Measurements from ENCODE around the gene PPP2R5D.
"Not testable (repeated sequence)": the region's sequence is repeated elsewhere in the genome, so short reads cannot be mapped to it uniquely, and the experiment has no call there.

The PPP2R5D gene

GRCh38 chr6:42984001-42984923 is at the start of gene PPP2R5D:
PPP2R5D (plus strand) TSS chr6:42984570; CDS start chr6:42984678, 108 bp downstream.
- peak; percentile 94 for DNase-seq (ENCODE audit: low read depth)

- no peak for DNase-seq (ENCODE audit: low read depth)
Measured at GRCh38 chr6:42935322-42935721, 49.0 kb upstream of the PPP2R5D start.

GRCh38 chr6:42936398-42936797 is 48.0 kb upstream of the PPP2R5D start:
- DNase-seq (ENCODE audit: low read depth): no peak

GRCh38 chr6:42937548-42938427 is 46.6 kb upstream of the PPP2R5D start:
- no peak for DNase-seq (ENCODE audit: low read depth)

GRCh38 chr6:42938428-42938796 is 46.0 kb upstream of the PPP2R5D start:
- DNase-seq (ENCODE audit: low read depth): no peak

- DNase-seq (ENCODE audit: low read depth): no peak
Measured at GRCh38 chr6:42938987-42939809, 45.2 kb upstream of the PPP2R5D start.

GRCh38 chr6:42939810-42940167 is 44.6 kb upstream of the PPP2R5D start:
- DNase-seq (ENCODE audit: low read depth): no peak

- no peak for DNase-seq (ENCODE audit: low read depth)
Measured at GRCh38 chr6:42940493-42941045, 43.8 kb upstream of the PPP2R5D start.

GRCh38 chr6:42941356-42941755 is 43.0 kb upstream of the PPP2R5D start:
- DNase-seq (ENCODE audit: low read depth): not testable (repeated sequence)

- DNase-seq (ENCODE audit: low read depth): no peak
Measured at GRCh38 chr6:42942444-42942843, 41.9 kb upstream of the PPP2R5D start.

GRCh38 chr6:42947950-42948349 is 36.4 kb upstream of the PPP2R5D start:
- no peak for DNase-seq (ENCODE audit: low read depth)

GRCh38 chr6:42952389-42952788 is 32.0 kb upstream of the PPP2R5D start:
- no peak for DNase-seq (ENCODE audit: low read depth)

- not testable (repeated sequence) for DNase-seq (ENCODE audit: low read depth)
Measured at GRCh38 chr6:42954405-42954804, 30.0 kb upstream of the PPP2R5D start.

GRCh38 chr6:42958125-42958524 is 26.2 kb upstream of the PPP2R5D start:
- no peak for DNase-seq (ENCODE audit: low read depth)

- DNase-seq (ENCODE audit: low read depth): no peak
Measured at GRCh38 chr6:42959917-42960242, 24.5 kb upstream of the PPP2R5D start.

GRCh38 chr6:42960243-42961019 is 23.9 kb upstream of the PPP2R5D start, which contains the start of gene GNMT:
GNMT (plus strand) TSS chr6:42960754; CDS start chr6:42960768, 14 bp downstream.
- peak; percentile 18 for DNase-seq (ENCODE audit: low read depth)

- no peak for DNase-seq (ENCODE audit: low read depth)
Measured at GRCh38 chr6:42961020-42961470, 23.3 kb upstream of the PPP2R5D start.

- no peak for DNase-seq (ENCODE audit: low read depth)
Measured at GRCh38 chr6:42962096-42962495, 22.3 kb upstream of the PPP2R5D start.

GRCh38 chr6:42962502-42963178 is 21.7 kb upstream of the PPP2R5D start:
- no peak for DNase-seq (ENCODE audit: low read depth)

- no peak for DNase-seq (ENCODE audit: low read depth)
Measured at GRCh38 chr6:42963179-42963854, 21.1 kb upstream of the PPP2R5D start.
